Amygdala (tissue), 56 donors: ENCODE data around the gene WSB2.
"Not testable (repeated sequence)": the region's sequence is repeated elsewhere in the genome, so short reads cannot be mapped to it uniquely, and the experiment has no call there.

Source experiments
- DNase-seq, 56 donors: peaks; one replicate each; lab custom pipeline; 2025; lab: John Stamatoyannopoulos, UW

The WSB2 gene

GRCh38 chr12:118010903-118011302 lies 50.1 kb downstream of the WSB2 start:
- DNase-seq: no peak

GRCh38 chr12:117999806-118000205 lies 61.2 kb downstream of the WSB2 start:
- not testable (repeated sequence) for DNase-seq

GRCh38 chr12:117998719-117999118 lies 62.3 kb downstream of the WSB2 start:
- DNase-seq: no peak

- no peak for DNase-seq
Observed at GRCh38 chr12:117994551-117995438, 66.2 kb downstream of the WSB2 start.

- DNase-seq: no peak
Observed at GRCh38 chr12:117986705-117987469, 74.1 kb downstream of the WSB2 start.

- no peak for DNase-seq
Observed at GRCh38 chr12:117985182-117985581, 75.8 kb downstream of the WSB2 start.
